ENCODE data around the gene ZFAND3. TPM values are rescaled to one million over a fixed set of nuclear protein-coding genes. Genes with fewer than 3 reads are reported as not detected.

Gene ZFAND3
- polyA plus RNA-seq, 1 donor (not counting 4 experiments of a cell fraction or from before 2014, with no cell fraction given): 19.6 TPM

GRCh38 chr6:37783856-37784584 lies 35.5 kb upstream of the ZFAND3 start:
- peak overlapping the region; percentile 91 for H2AFZ ChIP-seq (ENCODE audit: control insufficient read depth, low read length)
- no peaks in the 10 kb centered on the region for H3K79me2 ChIP-seq (ENCODE audit: control insufficient read depth, insufficient read depth, low read length)
- peak overlapping the region in 2 of 3 experiments; percentile 21 to 50 for H3K4me3 ChIP-seq (ENCODE audit: control insufficient read depth in 2 of 3, extremely low read depth in 1 of 3, insufficient read depth in 2 of 3, low read depth in 1 of 3, low read length in 3 of 3)
- H3K9ac ChIP-seq (ENCODE audit: control insufficient read depth, extremely low read depth, insufficient read depth, low read length): peak overlapping the region; percentile 41
- H3K27ac ChIP-seq (ENCODE audit: control insufficient read depth, insufficient read depth, low read length): no peak overlapping the region
- peak overlapping the region; percentile 80 for H3K4me2 ChIP-seq (ENCODE audit: control insufficient read depth, extremely low read depth, insufficient read depth, low read depth, low read length)
- FAIRE-seq (peak; percentile 44), DNase-seq (ENCODE audit: low read depth, low spot score) (no peak)
- H3K27me3 ChIP-seq (ENCODE audit: control insufficient read depth, extremely low read depth, insufficient read depth, low read length): no peaks in the 10 kb centered on the region
- H3K9me1 ChIP-seq (ENCODE audit: control insufficient read depth, extremely low read depth, insufficient read depth, low read length): no peaks in the 10 kb centered on the region
- no peaks in the 10 kb centered on the region for H3K9me3 ChIP-seq (ENCODE audit: control insufficient read depth, low read depth, low read length)
- peaks cover 29% of the 10 kb centered on the region for H3K4me1 ChIP-seq (ENCODE audit: control insufficient read depth, extremely low read depth, insufficient read depth, low read length)
- H4K20me1 ChIP-seq (ENCODE audit: control insufficient read depth, extremely low read depth, insufficient read depth, low read length): no peaks in the 10 kb centered on the region
- peak in 1 of 3 experiments; percentile 18 for TF ChIP-seq CTCF (optimal IDR thresholded peaks at IDR 0.05 in 1 of 3, IDR thresholded peaks at IDR 0.05 in 1 of 3, conservative IDR thresholded peaks at IDR 0.05 in 1 of 3; ENCODE audit: extremely low read depth in 1 of 3, insufficient read depth in 2 of 3, low read length in 3 of 3)
- TF ChIP-seq EZH2 (IDR thresholded peaks at IDR 0.05; ENCODE audit: low read length): no peak
- dilution Hi-C loops (cut with MboI; ENCODE audit: extremely low pct_ligation_motif_present, low sequenced_read_pairs): no loop called here
- no peaks in the 10 kb centered on the region for H3K36me3 ChIP-seq (ENCODE audit: control insufficient read depth in 2 of 2, extremely low read depth in 1 of 2, insufficient read depth in 2 of 2, low read length in 2 of 2)

DNA sequence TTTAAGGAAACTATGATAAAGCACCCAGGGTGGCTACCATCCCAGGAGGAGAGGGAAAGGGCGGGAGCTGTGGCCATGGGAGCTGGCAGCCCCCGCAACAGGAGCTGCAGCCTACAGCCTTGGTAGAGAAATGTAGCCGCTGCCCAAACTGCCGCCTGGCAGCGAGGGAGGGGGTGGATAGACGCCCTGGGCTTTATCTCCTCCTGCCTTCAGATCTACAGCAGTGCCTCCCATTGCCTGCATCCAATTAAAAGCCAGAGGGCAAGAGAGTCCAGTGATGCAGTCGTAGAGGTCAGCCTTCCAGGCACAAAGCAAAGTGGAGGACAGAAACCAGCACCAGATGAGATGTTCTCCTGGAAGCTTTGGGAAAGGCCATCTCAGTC lies 35.0 kb upstream of the ZFAND3 start:
- Histone ChIP-seq H3K27me3 (ENCODE audit: control insufficient read depth, extremely low read depth, insufficient read depth, low read length) (no peaks in the 10 kb centered on the region), H3K36me3 (ENCODE audit: control insufficient read depth in 2 of 2, extremely low read depth in 1 of 2, insufficient read depth in 2 of 2, low read length in 2 of 2) (no peaks in the 10 kb centered on the region), H3K4me2 (ENCODE audit: control insufficient read depth, extremely low read depth, insufficient read depth, low read depth, low read length) (peak overlapping the region; percentile 80), H3K9ac (ENCODE audit: control insufficient read depth, extremely low read depth, insufficient read depth, low read length) (no peak overlapping the region), H3K9me3 (ENCODE audit: control insufficient read depth, low read depth, low read length) (no peaks in the 10 kb centered on the region), H3K4me3 (ENCODE audit: control insufficient read depth in 2 of 3, extremely low read depth in 1 of 3, insufficient read depth in 2 of 3, low read depth in 1 of 3, low read length in 3 of 3) (peak overlapping the region in 1 of 3 experiments; percentile 50), H3K9me1 (ENCODE audit: control insufficient read depth, extremely low read depth, insufficient read depth, low read length) (no peaks in the 10 kb centered on the region), H3K27ac (ENCODE audit: control insufficient read depth, insufficient read depth, low read length) (no peak overlapping the region), H2AFZ (ENCODE audit: control insufficient read depth, low read length) (peak overlapping the region; percentile 91), H4K20me1 (ENCODE audit: control insufficient read depth, extremely low read depth, insufficient read depth, low read length) (no peaks in the 10 kb centered on the region), H3K4me1 (ENCODE audit: control insufficient read depth, extremely low read depth, insufficient read depth, low read length) (peaks cover 29% of the 10 kb centered on the region), H3K79me2 (ENCODE audit: control insufficient read depth, insufficient read depth, low read length) (no peaks in the 10 kb centered on the region)
- TF ChIP-seq EZH2 (IDR thresholded peaks at IDR 0.05; ENCODE audit: low read length): no peak
- no peak for TF ChIP-seq CTCF (optimal IDR thresholded peaks at IDR 0.05 in 1 of 3, IDR thresholded peaks at IDR 0.05 in 1 of 3, conservative IDR thresholded peaks at IDR 0.05 in 1 of 3; ENCODE audit: extremely low read depth in 1 of 3, insufficient read depth in 2 of 3, low read length in 3 of 3)
- DNase-seq (ENCODE audit: low read depth, low spot score) (no peak), FAIRE-seq (no peak)
- dilution Hi-C loops (cut with MboI; ENCODE audit: extremely low pct_ligation_motif_present, low sequenced_read_pairs): no loop called here

Measured in keratinocyte (primary cell).